ENCODE measurements around the gene RBM19. TPM values are rescaled to one million over a fixed set of nuclear protein-coding genes. Genes with fewer than 3 reads are reported as not detected.

RBM19 gene
- total and polyA plus RNA-seq, 2 donors (not counting 1 experiment from before 2014, with no cell fraction given), result 10.5 to 16.5 TPM

DNA sequence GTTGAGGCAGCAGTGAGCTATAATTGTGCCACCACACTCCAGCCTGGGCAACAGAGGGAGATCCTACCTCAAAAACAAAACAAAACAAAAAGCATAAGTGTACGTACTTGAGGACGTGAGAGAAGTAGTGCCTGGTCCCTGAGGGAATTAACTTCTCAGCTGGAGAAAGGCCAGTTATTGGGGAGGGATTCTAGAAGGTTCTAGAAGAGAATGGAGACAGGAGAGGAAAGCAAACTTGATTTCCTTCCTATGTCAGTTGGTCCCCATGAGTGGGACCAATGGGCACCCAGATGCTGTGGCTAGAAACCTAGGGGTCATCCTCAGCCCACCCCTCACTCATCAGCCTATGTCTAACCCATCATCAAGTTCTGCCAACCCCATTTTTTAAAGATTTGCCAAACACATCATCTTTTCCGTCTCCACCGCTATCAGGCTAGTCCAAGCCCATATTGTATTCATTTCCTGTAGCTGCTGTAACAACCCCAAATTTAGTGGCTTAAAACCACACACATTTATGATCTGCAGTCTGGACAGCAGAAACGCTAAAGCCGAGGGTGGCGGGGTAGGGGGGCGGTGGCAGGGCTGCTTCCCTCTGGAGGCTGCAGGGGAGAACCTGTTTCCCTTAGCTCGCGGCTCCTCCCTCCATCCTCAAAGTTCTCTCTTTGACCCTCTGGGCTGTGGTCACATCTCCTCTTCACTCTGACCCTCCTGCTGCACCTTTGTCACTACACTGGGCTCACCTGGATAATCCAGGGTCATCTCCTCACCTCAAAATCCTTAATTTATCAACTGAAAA, 7.2 kb upstream of the RBM19 start:
- H3K27me3 ChIP-seq (ENCODE audit: control insufficient read depth, insufficient read depth, low read length), result peaks cover 4% of the 10 kb centered on the region
- DNase-seq (ENCODE audit: low read depth in 2 of 2), result no peak
- no peaks in the 10 kb centered on the region for H3K4me1 ChIP-seq (ENCODE audit: control insufficient read depth, extremely low read depth, insufficient read depth, low read length)

DNA sequence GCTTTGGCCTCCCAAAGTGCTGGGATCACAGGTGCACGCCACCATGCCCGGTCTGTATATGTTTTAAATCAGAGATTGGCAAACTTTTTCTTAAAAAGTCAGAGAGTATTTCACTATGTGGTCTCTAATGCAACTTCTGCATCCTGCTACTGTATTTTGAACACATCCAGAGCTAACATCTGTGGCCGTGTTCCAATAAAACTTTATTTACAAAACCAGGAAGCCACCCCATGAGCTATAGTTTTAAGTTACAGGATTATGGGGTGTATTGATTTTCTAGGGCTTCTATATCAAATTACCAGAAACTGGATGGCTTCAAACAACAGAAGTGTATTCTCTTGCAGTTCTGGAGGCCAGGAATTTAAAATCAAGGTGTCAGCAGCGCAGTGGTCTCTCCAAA, 5.3 kb upstream of the RBM19 start:
- no peak for TF ChIP-seq EZH2 (IDR thresholded peaks at IDR 0.05; ENCODE audit: low read length, missing control alignments)
- TF ChIP-seq, protein P1, sequence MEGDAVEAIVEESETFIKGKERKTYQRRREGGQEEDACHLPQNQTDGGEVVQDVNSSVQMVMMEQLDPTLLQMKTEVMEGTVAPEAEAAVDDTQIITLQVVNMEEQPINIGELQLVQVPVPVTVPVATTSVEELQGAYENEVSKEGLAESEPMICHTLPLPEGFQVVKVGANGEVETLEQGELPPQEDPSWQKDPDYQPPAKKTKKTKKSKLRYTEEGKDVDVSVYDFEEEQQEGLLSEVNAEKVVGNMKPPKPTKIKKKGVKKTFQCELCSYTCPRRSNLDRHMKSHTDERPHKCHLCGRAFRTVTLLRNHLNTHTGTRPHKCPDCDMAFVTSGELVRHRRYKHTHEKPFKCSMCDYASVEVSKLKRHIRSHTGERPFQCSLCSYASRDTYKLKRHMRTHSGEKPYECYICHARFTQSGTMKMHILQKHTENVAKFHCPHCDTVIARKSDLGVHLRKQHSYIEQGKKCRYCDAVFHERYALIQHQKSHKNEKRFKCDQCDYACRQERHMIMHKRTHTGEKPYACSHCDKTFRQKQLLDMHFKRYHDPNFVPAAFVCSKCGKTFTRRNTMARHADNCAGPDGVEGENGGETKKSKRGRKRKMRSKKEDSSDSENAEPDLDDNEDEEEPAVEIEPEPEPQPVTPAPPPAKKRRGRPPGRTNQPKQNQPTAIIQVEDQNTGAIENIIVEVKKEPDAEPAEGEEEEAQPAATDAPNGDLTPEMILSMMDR (conservative IDR thresholded peaks at IDR 0.05 in 1 of 2, IDR thresholded peaks at IDR 0.05 in 1 of 2; ENCODE audit: low read depth in 1 of 2, low read length in 2 of 2), result no peak
- peaks cover 4% of the 10 kb centered on the region for H3K27me3 ChIP-seq (ENCODE audit: control insufficient read depth, insufficient read depth, low read length)

More for the DNA sequence above, 7.2 kb upstream of the RBM19 start:
- no peak overlapping the region for H3K9ac ChIP-seq (ENCODE audit: insufficient read depth, low read length)
- H3K4me2 ChIP-seq (ENCODE audit: extremely low read depth, insufficient read depth, low read length), result no peak overlapping the region
- no peak overlapping the region for H3K27ac ChIP-seq (ENCODE audit: insufficient read depth, low read length)
- H3K79me2 ChIP-seq (ENCODE audit: control insufficient read depth, insufficient read depth, low read length), result no peaks in the 10 kb centered on the region
- TF ChIP-seq EZH2 (IDR thresholded peaks at IDR 0.05; ENCODE audit: low read length, missing control alignments), result no peak
- TF ChIP-seq, protein P1 (conservative IDR thresholded peaks at IDR 0.05 in 1 of 2, IDR thresholded peaks at IDR 0.05 in 1 of 2; ENCODE audit: low read depth in 1 of 2, low read length in 2 of 2), result no peak
- no peaks in the 10 kb centered on the region for H3K36me3 ChIP-seq (ENCODE audit: control insufficient read depth, insufficient read depth, low read length)
- H4K20me1 ChIP-seq (ENCODE audit: control insufficient read depth, extremely low read depth, insufficient read depth, low read length), result no peaks in the 10 kb centered on the region
- no peak overlapping the region for H3K4me3 ChIP-seq (replicated peaks in 1 of 4; ENCODE audit: control extremely low read depth in 1 of 4, insufficient read depth in 1 of 4, low read depth in 3 of 4, low read length in 4 of 4)
- H3K9me3 ChIP-seq (ENCODE audit: control insufficient read depth, insufficient read depth, low read depth, low read length), result no peaks in the 10 kb centered on the region
- no peak overlapping the region for H2AFZ ChIP-seq (ENCODE audit: low read length)

DNA sequence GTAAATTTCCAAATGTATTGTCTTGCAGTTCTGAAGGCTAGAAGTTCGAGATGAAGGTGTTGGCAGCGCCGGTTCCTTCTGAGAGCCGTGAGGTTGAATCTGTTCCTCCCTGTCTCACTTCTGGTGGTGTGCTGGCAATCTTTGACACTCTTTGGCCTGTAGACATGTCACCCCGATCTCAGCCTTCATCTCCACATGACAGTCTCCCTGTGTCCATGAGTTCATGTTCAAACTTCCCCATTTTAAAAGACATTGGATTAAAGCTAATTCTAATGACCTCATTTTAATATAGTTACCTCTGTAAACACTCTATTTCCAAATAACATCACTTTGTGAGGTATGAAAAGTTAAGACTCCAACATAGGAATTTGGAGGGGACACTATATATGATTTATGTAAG, 4.1 kb upstream of the RBM19 start:
- no peaks in the 10 kb centered on the region for H3K36me3 ChIP-seq (ENCODE audit: control insufficient read depth, insufficient read depth, low read length)

More for the DNA sequence above, 5.3 kb upstream of the RBM19 start:
- no peak overlapping the region for H3K4me2 ChIP-seq (ENCODE audit: extremely low read depth, insufficient read depth, low read length)
- no peak for DNase-seq (ENCODE audit: low read depth in 2 of 2)
- no peak overlapping the region for H3K4me3 ChIP-seq (replicated peaks in 1 of 4; ENCODE audit: control extremely low read depth in 1 of 4, insufficient read depth in 1 of 4, low read depth in 3 of 4, low read length in 4 of 4)
- H2AFZ ChIP-seq (ENCODE audit: low read length), result no peak overlapping the region
- no peaks in the 10 kb centered on the region for H4K20me1 ChIP-seq (ENCODE audit: control insufficient read depth, extremely low read depth, insufficient read depth, low read length)
- H3K36me3 ChIP-seq (ENCODE audit: control insufficient read depth, insufficient read depth, low read length), result no peaks in the 10 kb centered on the region
- no peak overlapping the region for H3K27ac ChIP-seq (ENCODE audit: insufficient read depth, low read length)
- H3K4me1 ChIP-seq (ENCODE audit: control insufficient read depth, extremely low read depth, insufficient read depth, low read length), result no peaks in the 10 kb centered on the region
- no peak overlapping the region for H3K9ac ChIP-seq (ENCODE audit: insufficient read depth, low read length)
- no peaks in the 10 kb centered on the region for H3K79me2 ChIP-seq (ENCODE audit: control insufficient read depth, insufficient read depth, low read length)
- H3K9me3 ChIP-seq (ENCODE audit: control insufficient read depth, insufficient read depth, low read depth, low read length), result no peaks in the 10 kb centered on the region

More for the DNA sequence above, 4.1 kb upstream of the RBM19 start:
- peaks cover 6% of the 10 kb centered on the region for H3K79me2 ChIP-seq (ENCODE audit: control insufficient read depth, insufficient read depth, low read length)
- H3K4me3 ChIP-seq (replicated peaks in 1 of 4; ENCODE audit: control extremely low read depth in 1 of 4, insufficient read depth in 1 of 4, low read depth in 3 of 4, low read length in 4 of 4), result no peak overlapping the region
- no peak overlapping the region for H2AFZ ChIP-seq (ENCODE audit: low read length)
- H3K27me3 ChIP-seq (ENCODE audit: control insufficient read depth, insufficient read depth, low read length), result peaks cover 4% of the 10 kb centered on the region
- no peaks in the 10 kb centered on the region for H4K20me1 ChIP-seq (ENCODE audit: control insufficient read depth, extremely low read depth, insufficient read depth, low read length)
- DNase-seq (ENCODE audit: low read depth in 2 of 2), result no peak
- no peak for TF ChIP-seq EZH2 (IDR thresholded peaks at IDR 0.05; ENCODE audit: low read length, missing control alignments)
- TF ChIP-seq, protein P1 (conservative IDR thresholded peaks at IDR 0.05 in 1 of 2, IDR thresholded peaks at IDR 0.05 in 1 of 2; ENCODE audit: low read depth in 1 of 2, low read length in 2 of 2), result no peak
- H3K4me2 ChIP-seq (ENCODE audit: extremely low read depth, insufficient read depth, low read length), result no peak overlapping the region
- peaks cover 3% of the 10 kb centered on the region for H3K4me1 ChIP-seq (ENCODE audit: control insufficient read depth, extremely low read depth, insufficient read depth, low read length)
- H3K9ac ChIP-seq (ENCODE audit: insufficient read depth, low read length), result no peak overlapping the region
- H3K9me3 ChIP-seq (ENCODE audit: control insufficient read depth, insufficient read depth, low read depth, low read length), result no peaks in the 10 kb centered on the region
- no peak overlapping the region for H3K27ac ChIP-seq (ENCODE audit: insufficient read depth, low read length)
